HepG2 (cell line): ENCODE results near the gene CD3G. TPM values are rescaled to one million over a fixed set of nuclear protein-coding genes. Genes with fewer than 3 reads are reported as not detected.

Source experiments
- ASH2L ChIP-seq: fragments of 300-600, 200-600 bp; sonication (generic); IDR thresholded peaks from 2 replicates; pipeline ENCODE4 v1.7.0; 2017; ENCODE audit warnings: low read depth, mild to moderate bottlenecking, moderate library complexity, mixed read lengths, low read length; ENCODE audit not compliant: insufficient read length
- CAMTA2 ChIP-seq: sonication (generic); formaldehyde crosslinking; IDR thresholded peaks from 2 replicates; pipeline ENCODE4 v1.4.0; 2020; ENCODE audit warnings: mild to moderate bottlenecking, missing genetic modification reagents, borderline replicate concordance
- FOXA3 ChIP-seq: IDR thresholded peaks from 2 replicates; pipeline ENCODE4 v1.6.1; 2016; ENCODE audit warnings: missing genetic modification reagents, missing compliant biosample characterization
- NFKBIZ ChIP-seq: IDR thresholded peaks from 2 replicates; pipeline ENCODE4 v1.6.1; 2018; ENCODE audit warnings: missing genetic modification reagents, missing compliant biosample characterization
- SALL1 ChIP-seq: sonication (generic); formaldehyde crosslinking; IDR thresholded peaks from 2 replicates; pipeline ENCODE4 v1.8.0; 2022; ENCODE audit warnings: mild to moderate bottlenecking, missing genetic modification reagents
- ZBTB33 ChIP-seq: sonication (generic); formaldehyde crosslinking; IDR thresholded peaks from 2 replicates; pipeline ENCODE4 v1.4.0; 2020; ENCODE audit warnings: missing genetic modification reagents
- polyA plus RNA-seq, 8 experiments: library from polyadenylated mRNA; depleted of rRNA in 3 of 8; stranded (reverse) in 7 of 8; unstranded in 1 of 8; fragments of >200 nt; fragmentation: Illumina TruSeq in 4 of 8; extraction: Trizol in 4 of 8; gene quantifications; 2 replicates each; pipeline versions ENCODE4 v1.2.1 to v1.2.3, GENCODE V29; 2011 to 2016; ENCODE audit warnings: low read depth in 4 of 8, missing spikeins in 1 of 8, mixed read lengths in 1 of 8; ENCODE audit not compliant: insufficient read depth in 1 of 8
- total RNA-seq, 5 experiments: library from RNA; depleted of rRNA; stranded (reverse); fragments of >200 nt; fragmentation: Illumina TruSeq; extraction: Trizol; gene quantifications; 2 replicates each; pipeline ENCODE4 v1.2.3, GENCODE V29; 2016; ENCODE audit warnings: low read depth in 1 of 5
- TF ChIP-seq, protein P1 (sequence below): IDR thresholded peaks from 2 replicates; pipeline ENCODE4 v1.4.0; 2020; ENCODE audit warnings: mild to moderate bottlenecking, missing genetic modification reagents
- TF ChIP-seq, protein P2 (sequence below): IDR thresholded peaks from 2 replicates; pipeline ENCODE4 v1.6.1; 2012; ENCODE audit warnings: inconsistent platforms
- TF ChIP-seq, protein P3 (sequence below): sonication (generic); formaldehyde crosslinking; conservative IDR thresholded peaks from 2 replicates; pipeline ENCODE4 v1.4.0; 2020; ENCODE audit warnings: mild to moderate bottlenecking, missing genetic modification reagents, moderate library complexity

The CD3G gene
- total and polyA plus RNA-seq, 2 of the 13 experiments (the other 11 are each of a cell fraction or from before 2014, with no cell fraction given) = not detected

DNA sequence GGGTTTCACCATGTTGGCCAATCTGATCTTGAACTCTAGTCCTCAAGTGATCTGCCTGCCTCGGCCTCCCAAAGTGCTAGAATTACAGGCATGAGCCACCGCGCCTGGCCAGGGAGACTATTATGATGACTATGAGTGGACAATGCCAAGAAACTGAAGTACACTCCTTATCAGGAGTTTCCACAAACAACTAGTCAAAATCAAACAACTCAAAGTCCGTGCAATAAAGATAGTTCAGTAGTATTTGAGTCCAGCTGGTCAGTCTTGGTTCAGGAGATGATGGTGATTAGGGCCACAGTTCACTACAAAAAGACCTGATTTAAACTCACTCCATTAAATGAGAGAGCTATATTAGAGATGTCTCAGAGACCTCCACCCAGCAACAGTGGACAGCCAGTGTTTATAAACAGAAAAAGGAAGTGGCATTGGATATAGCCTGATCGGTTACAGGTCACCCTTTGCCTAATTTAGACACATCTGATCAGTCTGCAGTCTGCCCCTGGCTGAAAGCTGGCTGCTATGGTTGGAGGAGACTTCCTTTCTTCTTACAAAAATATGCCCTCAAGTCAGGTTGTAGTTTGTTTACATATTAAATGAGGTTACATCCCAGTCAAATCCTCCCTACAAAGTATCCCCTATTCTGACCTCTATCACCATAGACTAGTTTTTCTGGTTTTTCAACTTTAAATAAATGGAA is 22.6 kb upstream of the CD3G start (continued):
- TF ChIP-seq, protein P1, sequence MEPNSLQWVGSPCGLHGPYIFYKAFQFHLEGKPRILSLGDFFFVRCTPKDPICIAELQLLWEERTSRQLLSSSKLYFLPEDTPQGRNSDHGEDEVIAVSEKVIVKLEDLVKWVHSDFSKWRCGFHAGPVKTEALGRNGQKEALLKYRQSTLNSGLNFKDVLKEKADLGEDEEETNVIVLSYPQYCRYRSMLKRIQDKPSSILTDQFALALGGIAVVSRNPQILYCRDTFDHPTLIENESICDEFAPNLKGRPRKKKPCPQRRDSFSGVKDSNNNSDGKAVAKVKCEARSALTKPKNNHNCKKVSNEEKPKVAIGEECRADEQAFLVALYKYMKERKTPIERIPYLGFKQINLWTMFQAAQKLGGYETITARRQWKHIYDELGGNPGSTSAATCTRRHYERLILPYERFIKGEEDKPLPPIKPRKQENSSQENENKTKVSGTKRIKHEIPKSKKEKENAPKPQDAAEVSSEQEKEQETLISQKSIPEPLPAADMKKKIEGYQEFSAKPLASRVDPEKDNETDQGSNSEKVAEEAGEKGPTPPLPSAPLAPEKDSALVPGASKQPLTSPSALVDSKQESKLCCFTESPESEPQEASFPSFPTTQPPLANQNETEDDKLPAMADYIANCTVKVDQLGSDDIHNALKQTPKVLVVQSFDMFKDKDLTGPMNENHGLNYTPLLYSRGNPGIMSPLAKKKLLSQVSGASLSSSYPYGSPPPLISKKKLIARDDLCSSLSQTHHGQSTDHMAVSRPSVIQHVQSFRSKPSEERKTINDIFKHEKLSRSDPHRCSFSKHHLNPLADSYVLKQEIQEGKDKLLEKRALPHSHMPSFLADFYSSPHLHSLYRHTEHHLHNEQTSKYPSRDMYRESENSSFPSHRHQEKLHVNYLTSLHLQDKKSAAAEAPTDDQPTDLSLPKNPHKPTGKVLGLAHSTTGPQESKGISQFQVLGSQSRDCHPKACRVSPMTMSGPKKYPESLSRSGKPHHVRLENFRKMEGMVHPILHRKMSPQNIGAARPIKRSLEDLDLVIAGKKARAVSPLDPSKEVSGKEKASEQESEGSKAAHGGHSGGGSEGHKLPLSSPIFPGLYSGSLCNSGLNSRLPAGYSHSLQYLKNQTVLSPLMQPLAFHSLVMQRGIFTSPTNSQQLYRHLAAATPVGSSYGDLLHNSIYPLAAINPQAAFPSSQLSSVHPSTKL (CRISPR knock-in tag) = 0 out of 2 replicates have a peak, but pooled peaks have one; percentile 24
- TF ChIP-seq SALL1 (CRISPR knock-in tag) = peak; percentile 27; the same call in 1 of the 2 replicates
- TF ChIP-seq NFKBIZ = no peak
- TF ChIP-seq ASH2L = no peak
- TF ChIP-seq, protein P2, sequence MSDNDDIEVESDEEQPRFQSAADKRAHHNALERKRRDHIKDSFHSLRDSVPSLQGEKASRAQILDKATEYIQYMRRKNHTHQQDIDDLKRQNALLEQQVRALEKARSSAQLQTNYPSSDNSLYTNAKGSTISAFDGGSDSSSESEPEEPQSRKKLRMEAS = no peak
- TF ChIP-seq, protein P3, sequence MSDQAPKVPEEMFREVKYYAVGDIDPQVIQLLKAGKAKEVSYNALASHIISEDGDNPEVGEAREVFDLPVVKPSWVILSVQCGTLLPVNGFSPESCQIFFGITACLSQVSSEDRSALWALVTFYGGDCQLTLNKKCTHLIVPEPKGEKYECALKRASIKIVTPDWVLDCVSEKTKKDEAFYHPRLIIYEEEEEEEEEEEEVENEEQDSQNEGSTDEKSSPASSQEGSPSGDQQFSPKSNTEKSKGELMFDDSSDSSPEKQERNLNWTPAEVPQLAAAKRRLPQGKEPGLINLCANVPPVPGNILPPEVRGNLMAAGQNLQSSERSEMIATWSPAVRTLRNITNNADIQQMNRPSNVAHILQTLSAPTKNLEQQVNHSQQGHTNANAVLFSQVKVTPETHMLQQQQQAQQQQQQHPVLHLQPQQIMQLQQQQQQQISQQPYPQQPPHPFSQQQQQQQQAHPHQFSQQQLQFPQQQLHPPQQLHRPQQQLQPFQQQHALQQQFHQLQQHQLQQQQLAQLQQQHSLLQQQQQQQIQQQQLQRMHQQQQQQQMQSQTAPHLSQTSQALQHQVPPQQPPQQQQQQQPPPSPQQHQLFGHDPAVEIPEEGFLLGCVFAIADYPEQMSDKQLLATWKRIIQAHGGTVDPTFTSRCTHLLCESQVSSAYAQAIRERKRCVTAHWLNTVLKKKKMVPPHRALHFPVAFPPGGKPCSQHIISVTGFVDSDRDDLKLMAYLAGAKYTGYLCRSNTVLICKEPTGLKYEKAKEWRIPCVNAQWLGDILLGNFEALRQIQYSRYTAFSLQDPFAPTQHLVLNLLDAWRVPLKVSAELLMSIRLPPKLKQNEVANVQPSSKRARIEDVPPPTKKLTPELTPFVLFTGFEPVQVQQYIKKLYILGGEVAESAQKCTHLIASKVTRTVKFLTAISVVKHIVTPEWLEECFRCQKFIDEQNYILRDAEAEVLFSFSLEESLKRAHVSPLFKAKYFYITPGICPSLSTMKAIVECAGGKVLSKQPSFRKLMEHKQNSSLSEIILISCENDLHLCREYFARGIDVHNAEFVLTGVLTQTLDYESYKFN = peak; percentile 59
- TF ChIP-seq FOXA3 (CRISPR knock-in tag) = 0 out of 2 replicates have a peak, but pooled peaks have one; percentile 15
- TF ChIP-seq CAMTA2 = no peak
- TF ChIP-seq ZBTB33 = no peak
